GM19043 (cell line): ENCODE data around the gene RBP3.

ENCODE experiments used
- ATAC-seq: cut with Tn5 transposase; IDR thresholded peaks from one replicate; pipeline ENCODE4 v1.9.1; 2021; ENCODE audit warnings: low read depth; ENCODE audit not compliant: unreplicated experiment

The RBP3 gene

GRCh38 chr10:47317251-47317650 lies 30.9 kb upstream of the RBP3 start:
- ATAC-seq = no peak

- ATAC-seq = no peak
Observed at GRCh38 chr10:47318706-47319105, 29.5 kb upstream of the RBP3 start.

GRCh38 chr10:47319784-47320183 lies 28.4 kb upstream of the RBP3 start:
- no peak for ATAC-seq

GRCh38 chr10:47320812-47321211 lies 27.4 kb upstream of the RBP3 start:
- ATAC-seq = no peak

- ATAC-seq = no peak
Observed at GRCh38 chr10:47321521-47322195, 26.5 kb upstream of the RBP3 start.

GRCh38 chr10:47322300-47323061 lies 25.7 kb upstream of the RBP3 start, which contains the start of gene GDF2:
Gene GDF2, plus strand, starts transcription at chr10:47322454. Its CDS starts 215 bp downstream, at chr10:47322669.
- no peak for ATAC-seq

GRCh38 chr10:47323087-47323486 lies 25.1 kb upstream of the RBP3 start:
- no peak for ATAC-seq

- ATAC-seq = no peak
Observed at GRCh38 chr10:47323636-47324296, 24.4 kb upstream of the RBP3 start.

- no peak for ATAC-seq
Observed at GRCh38 chr10:47325303-47326291, 22.6 kb upstream of the RBP3 start.

GRCh38 chr10:47326306-47326926 lies 21.7 kb upstream of the RBP3 start:
- no peak for ATAC-seq

- ATAC-seq = no peak
Observed at GRCh38 chr10:47326927-47327330, 21.2 kb upstream of the RBP3 start.

- ATAC-seq = no peak
Observed at GRCh38 chr10:47329855-47330254, 18.3 kb upstream of the RBP3 start.

GRCh38 chr10:47330366-47330765 lies 17.8 kb upstream of the RBP3 start:
- no peak for ATAC-seq

GRCh38 chr10:47330804-47331203 lies 17.4 kb upstream of the RBP3 start:
- no peak for ATAC-seq

GRCh38 chr10:47331491-47331890 lies 16.7 kb upstream of the RBP3 start:
- no peak for ATAC-seq

- no peak for ATAC-seq
Observed at GRCh38 chr10:47331954-47332353, 16.2 kb upstream of the RBP3 start.

- ATAC-seq = no peak
Observed at GRCh38 chr10:47332371-47332770, 15.8 kb upstream of the RBP3 start.

- ATAC-seq = no peak
Observed at GRCh38 chr10:47332946-47333345, 15.2 kb upstream of the RBP3 start.

- no peak for ATAC-seq
Observed at GRCh38 chr10:47333532-47333931, 14.6 kb upstream of the RBP3 start.
